Sigmoid colon (tissue), 7 donors: Measurements from ENCODE around the gene RANBP3L. TPM values are rescaled to one million over a fixed set of nuclear protein-coding genes. Genes with fewer than 3 reads are reported as not detected.
"Not testable (repeated sequence)": the region's sequence is repeated elsewhere in the genome, so short reads cannot be mapped to it uniquely, and the experiment has no call there.

ENCODE experiments used
- DNase-seq: peaks from one replicate; pipeline ENCODE4 v3.0.0-alpha.2; 2019
- H3K27ac ChIP-seq, 4 donors: fragments of 200-600 bp; sonication (generic); one replicate each; pipeline ENCODE4 v1.5.1; 2016 to 2019; ENCODE audit warnings: mild to moderate bottlenecking in 1 of 4
- H3K27me3 ChIP-seq, 3 donors: fragments of 200-600 bp; sonication (generic); one replicate each; pipeline ENCODE4 v1.5.1; 2019; ENCODE audit warnings: mild to moderate bottlenecking in 1 of 3
- H3K36me3 ChIP-seq, 4 donors: fragments of 200-600 bp; sonication (generic); one replicate each; pipeline ENCODE4 v1.5.1; 2016 to 2019
- H3K4me1 ChIP-seq, 4 donors: fragments of 200-600 bp; sonication (generic); one replicate each; pipeline ENCODE4 v1.5.1; 2017 to 2019
- H3K4me3 ChIP-seq, 4 donors: fragments of 200-600 bp; sonication (generic); one replicate each; pipeline ENCODE4 v1.5.1; 2017 to 2019; ENCODE audit warnings: mild to moderate bottlenecking in 2 of 4, moderate library complexity in 1 of 4
- H3K9me3 ChIP-seq, 4 donors: fragments of 200-600 bp in 3 of 4; sonication (generic) in 3 of 4; one replicate each; pipeline versions ENCODE4 v1.5.1 to v1.6.1; 2013 to 2019
- EP300 ChIP-seq, 4 donors: sonication (generic); formaldehyde crosslinking; IDR thresholded peaks; one replicate each; pipeline ENCODE4 v1.6.1; 2017; ENCODE audit warnings: antibody characterized with exemption in 4 of 4
- POLR2A ChIP-seq, 2 donors: fragments of 450-650 bp; IDR thresholded peaks; one replicate each; pipeline ENCODE4 v1.6.1; 2016; ENCODE audit warnings: antibody characterized with exemption in 2 of 2, mild to moderate bottlenecking in 2 of 2, moderate library complexity in 2 of 2
- POLR2AphosphoS5 ChIP-seq, 4 donors: sonication (generic); formaldehyde crosslinking; IDR thresholded peaks; one replicate each; pipeline ENCODE4 v1.6.1; 2017; ENCODE audit warnings: antibody characterized with exemption in 4 of 4
- WGBS, 2 donors: extraction: QIAGEN DNeasy Blood & Tissue Kit; methylation state at CpG; one replicate each; pipeline ENCODE4 v1.1.7; 2013; 5-methylcytosine and 5-hydroxymethylcytosine counted together
- intact Hi-C: fragments of 100-400 bp; cut with DNase I; formaldehyde crosslinking; loops from one replicate; pipeline ENCODE4 v1.15.1; 2023
- polyA plus RNA-seq, 3 donors: library from polyadenylated mRNA; stranded (reverse); fragments of 200-250 nt; gene quantifications; one replicate each; pipeline ENCODE4 v1.2.3, GENCODE V29; 2013
- total RNA-seq, 4 donors: library from RNA; depleted of rRNA; stranded (reverse); fragments of >200 nt; gene quantifications; one replicate each; pipeline ENCODE4 v1.1.0, GENCODE V29; 2016
- TF ChIP-seq, protein P1 (sequence below), 4 experiments: fragments of 450-650 bp in 3 of 4; fragments of 200-600 bp in 1 of 4; IDR thresholded peaks; one replicate each; pipeline ENCODE4 v1.5.1; 2016 to 2019; ENCODE audit warnings: antibody characterized with exemption in 4 of 4, mild to moderate bottlenecking in 3 of 4, moderate library complexity in 2 of 4
- donor health status: healthy with polysubstance abuse.
- donor health status: Bipolar disorder and iron deficiency.
- donor health status: healthy.

RANBP3L gene
- total and polyA plus RNA-seq, 7 donors = 0.28 to 16.9 (median 3.5) TPM; not detected in 2

DNA sequence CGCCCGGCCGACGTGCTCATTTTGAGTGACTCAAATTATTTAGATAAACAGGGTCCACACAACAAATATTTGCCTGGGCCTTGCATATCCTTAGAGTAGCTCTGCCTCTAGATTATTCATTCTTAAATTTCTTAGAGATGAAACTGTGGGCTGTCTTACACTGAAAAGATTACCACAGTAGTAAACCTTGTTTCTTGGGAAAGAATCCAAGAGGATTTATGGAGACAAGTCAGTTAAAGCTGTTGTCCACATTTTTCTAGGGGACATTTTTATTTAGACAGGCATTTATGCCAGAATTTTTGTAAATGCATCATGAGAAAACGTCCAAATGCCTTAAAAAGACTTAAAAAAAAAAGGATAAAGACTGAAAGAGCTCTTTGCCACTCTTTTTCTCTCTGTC lies 32.6 kb upstream of the RANBP3L start:
- H3K27me3 ChIP-seq = no peaks in the 10 kb centered on the region
- TF ChIP-seq, protein P1, sequence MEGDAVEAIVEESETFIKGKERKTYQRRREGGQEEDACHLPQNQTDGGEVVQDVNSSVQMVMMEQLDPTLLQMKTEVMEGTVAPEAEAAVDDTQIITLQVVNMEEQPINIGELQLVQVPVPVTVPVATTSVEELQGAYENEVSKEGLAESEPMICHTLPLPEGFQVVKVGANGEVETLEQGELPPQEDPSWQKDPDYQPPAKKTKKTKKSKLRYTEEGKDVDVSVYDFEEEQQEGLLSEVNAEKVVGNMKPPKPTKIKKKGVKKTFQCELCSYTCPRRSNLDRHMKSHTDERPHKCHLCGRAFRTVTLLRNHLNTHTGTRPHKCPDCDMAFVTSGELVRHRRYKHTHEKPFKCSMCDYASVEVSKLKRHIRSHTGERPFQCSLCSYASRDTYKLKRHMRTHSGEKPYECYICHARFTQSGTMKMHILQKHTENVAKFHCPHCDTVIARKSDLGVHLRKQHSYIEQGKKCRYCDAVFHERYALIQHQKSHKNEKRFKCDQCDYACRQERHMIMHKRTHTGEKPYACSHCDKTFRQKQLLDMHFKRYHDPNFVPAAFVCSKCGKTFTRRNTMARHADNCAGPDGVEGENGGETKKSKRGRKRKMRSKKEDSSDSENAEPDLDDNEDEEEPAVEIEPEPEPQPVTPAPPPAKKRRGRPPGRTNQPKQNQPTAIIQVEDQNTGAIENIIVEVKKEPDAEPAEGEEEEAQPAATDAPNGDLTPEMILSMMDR (IDR thresholded peaks at IDR 0.05) = no peak
- TF ChIP-seq POLR2AphosphoS5 (IDR thresholded peaks at IDR 0.05) = peak in 3 of 4 donors; percentile 13 to 66 (median 58)
- DNase-seq = no peak
- H3K4me3 ChIP-seq = no peak overlapping the region
- H3K4me1 ChIP-seq = peaks cover 0 to 50% (median 42%) of the 10 kb centered on the region in 4 donors
- H3K9me3 ChIP-seq = no peaks in the 10 kb centered on the region
- no peaks in the 10 kb centered on the region for H3K36me3 ChIP-seq
- intact Hi-C loops = no loop called here
- WGBS, 2 donors = 60 to 70% methylated on average over 5 of the region's 5 CpGs
- peak overlapping the region in 3 of 4 donors; percentile 31 to 43 (median 31) for H3K27ac ChIP-seq

DNA sequence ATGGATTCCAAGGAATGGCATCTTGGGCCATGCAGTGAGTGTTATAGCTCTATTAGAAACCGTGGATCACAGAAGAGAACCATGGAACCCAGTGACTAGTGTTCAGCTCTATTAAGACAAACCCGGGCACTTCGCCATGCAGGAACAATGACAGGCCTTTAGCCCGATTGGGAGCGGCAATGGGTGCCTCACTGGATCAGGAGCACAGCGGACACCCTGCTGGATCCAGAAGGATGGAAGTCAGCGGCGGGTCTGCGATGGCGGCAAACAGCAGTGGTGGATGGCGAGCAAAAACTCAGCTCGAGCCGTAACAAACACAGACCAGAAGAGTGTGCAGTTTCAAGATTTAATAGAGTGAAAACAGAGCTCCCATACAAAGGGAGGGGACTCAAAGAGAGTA lies 31.0 kb upstream of the RANBP3L start:
- DNase-seq, intact Hi-C loops, H3K27me3 ChIP-seq, H3K4me3 ChIP-seq, H3K9me3 ChIP-seq, H3K27ac ChIP-seq, H3K36me3 ChIP-seq: not testable (repeated sequence)
- 86 to 87% methylated on average over 13 of the region's 13 CpGs for WGBS, 2 donors
- peaks cover 0 to 39% (median 28%) of the 10 kb centered on the region in 4 donors for H3K4me1 ChIP-seq

DNA sequence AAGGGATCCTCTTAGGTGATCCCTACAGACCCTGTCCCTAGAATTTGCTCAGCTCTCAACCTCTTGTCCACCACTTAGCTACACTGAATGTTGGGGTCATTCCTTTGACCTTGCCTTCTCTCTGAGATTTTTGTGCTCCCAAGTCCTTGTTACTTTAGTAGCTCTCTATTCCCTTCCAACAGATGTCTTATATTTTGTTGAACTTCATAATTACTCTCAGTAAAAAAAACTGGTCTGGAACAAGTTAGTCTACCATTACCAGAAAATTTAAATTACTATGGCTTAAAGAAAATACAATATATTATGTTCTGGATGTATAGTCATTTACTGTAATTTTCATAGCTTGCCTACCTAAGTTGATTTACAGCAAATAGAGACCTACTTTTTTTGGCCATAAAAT lies 23.5 kb upstream of the RANBP3L start:
- no peaks in the 10 kb centered on the region for H3K9me3 ChIP-seq
- no peak overlapping the region for H3K27ac ChIP-seq
- no peaks in the 10 kb centered on the region for H3K27me3 ChIP-seq
- H3K4me1 ChIP-seq = no peaks in the 10 kb centered on the region
- H3K36me3 ChIP-seq = no peaks in the 10 kb centered on the region
- no peak for TF ChIP-seq POLR2AphosphoS5 (IDR thresholded peaks at IDR 0.05)
- no peak for TF ChIP-seq EP300 (IDR thresholded peaks at IDR 0.05)
- TF ChIP-seq POLR2A (IDR thresholded peaks at IDR 0.05) = no peak
- TF ChIP-seq, protein P1 (IDR thresholded peaks at IDR 0.05) = no peak
- no peak for DNase-seq
- intact Hi-C loops = no loop called here
- H3K4me3 ChIP-seq = no peak overlapping the region

DNA sequence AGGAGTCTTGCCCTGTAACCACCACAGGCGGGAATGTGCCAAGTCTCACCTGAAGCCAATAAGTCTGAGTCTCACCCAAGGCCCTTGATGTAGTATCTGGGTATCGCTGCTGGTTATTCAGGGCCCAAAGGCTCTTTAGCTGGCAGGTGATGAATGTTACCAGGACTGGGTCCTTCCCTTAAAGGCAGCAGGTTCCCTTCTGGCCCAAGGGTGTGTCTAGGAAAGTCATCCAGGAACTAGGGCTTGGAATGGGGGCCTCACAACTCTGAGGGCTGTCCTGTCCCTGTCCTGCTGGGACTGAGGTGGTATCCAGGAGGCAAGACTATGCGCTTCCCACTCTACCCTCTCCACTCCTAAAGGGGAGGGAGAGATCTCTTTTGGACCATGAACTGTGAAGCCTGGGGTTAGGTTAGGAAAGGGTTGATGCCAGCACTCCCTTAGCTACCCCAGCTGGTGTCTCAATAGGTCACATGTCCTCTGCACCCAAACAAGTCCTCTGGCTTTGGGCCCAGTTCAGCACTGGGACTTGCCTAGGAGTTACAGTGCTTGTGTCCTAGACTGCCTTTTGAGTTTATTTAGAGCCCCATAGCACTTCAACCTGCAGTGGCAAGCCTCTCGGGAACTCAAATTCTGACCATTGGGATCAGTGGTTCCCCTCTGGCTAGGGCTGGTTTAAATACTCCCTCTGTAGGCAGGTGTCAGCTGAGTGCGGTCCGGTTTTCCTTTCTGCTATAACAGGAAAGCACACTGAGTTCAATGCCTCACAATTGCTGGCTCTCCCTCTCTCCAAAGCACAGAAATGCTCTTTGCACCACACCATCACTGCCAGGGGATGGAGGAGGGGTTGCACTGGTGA lies 22.5 kb upstream of the RANBP3L start:
- intact Hi-C loops = no loop called here
- 85 to 91% methylated on average over 6 of the region's 6 CpGs for WGBS, 2 donors
- DNase-seq = no peak
- Histone ChIP-seq H3K27ac (no peak overlapping the region), H3K9me3 (no peaks in the 10 kb centered on the region), H3K36me3 (no peaks in the 10 kb centered on the region), H3K27me3 (no peaks in the 10 kb centered on the region), H3K4me1 (no peaks in the 10 kb centered on the region), H3K4me3 (no peak overlapping the region)
- TF ChIP-seq EP300 (IDR thresholded peaks at IDR 0.05) = no peak
- TF ChIP-seq, protein P1 (IDR thresholded peaks at IDR 0.05) = no peak
- TF ChIP-seq POLR2A (IDR thresholded peaks at IDR 0.05) = no peak
- no peak for TF ChIP-seq POLR2AphosphoS5 (IDR thresholded peaks at IDR 0.05)

DNA sequence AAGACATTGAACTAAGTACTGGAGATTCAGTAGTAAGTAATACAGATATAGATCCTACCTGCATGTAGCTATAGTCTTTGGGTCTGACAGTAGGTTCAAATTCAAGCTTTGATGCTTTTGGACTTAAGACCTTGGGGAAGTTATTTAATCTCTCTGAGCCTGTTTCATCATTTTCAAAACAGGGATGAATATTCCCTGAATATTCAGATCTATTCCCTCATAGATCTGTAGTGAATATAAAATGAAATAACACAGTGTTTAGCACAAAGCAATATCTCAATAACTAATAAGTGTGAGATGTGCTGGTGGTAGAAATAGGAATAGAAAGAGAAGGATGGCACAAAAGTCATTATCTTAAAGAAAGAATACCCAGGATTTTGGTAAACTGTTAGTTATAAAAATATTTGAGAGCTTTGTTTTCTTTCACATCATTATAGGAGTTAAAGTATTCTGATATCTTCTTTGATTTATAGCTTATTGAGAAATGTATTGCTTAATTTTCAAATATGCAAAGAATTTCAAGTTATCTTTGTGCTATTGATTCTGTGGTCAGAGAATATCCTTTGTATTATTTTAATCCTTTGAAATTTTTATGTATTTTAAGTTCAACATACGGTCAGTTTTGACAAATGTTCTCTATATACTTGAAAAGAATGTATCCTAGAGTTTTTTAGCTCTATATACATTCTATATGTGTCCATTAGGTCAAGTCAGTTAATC lies 11.4 kb upstream of the RANBP3L start:
- no peak for DNase-seq
- Histone ChIP-seq H3K36me3 (no peaks in the 10 kb centered on the region), H3K27ac (no peak overlapping the region), H3K9me3 (no peaks in the 10 kb centered on the region), H3K27me3 (no peaks in the 10 kb centered on the region), H3K4me1 (no peaks in the 10 kb centered on the region), H3K4me3 (no peak overlapping the region)
- WGBS, 2 donors = 64 to 70% methylated on average over 1 of the region's 1 CpG
- intact Hi-C loops = no loop called here
- TF ChIP-seq POLR2AphosphoS5 (IDR thresholded peaks at IDR 0.05) = no peak
